ENCODE measurements around the gene MYH10.

DNA sequence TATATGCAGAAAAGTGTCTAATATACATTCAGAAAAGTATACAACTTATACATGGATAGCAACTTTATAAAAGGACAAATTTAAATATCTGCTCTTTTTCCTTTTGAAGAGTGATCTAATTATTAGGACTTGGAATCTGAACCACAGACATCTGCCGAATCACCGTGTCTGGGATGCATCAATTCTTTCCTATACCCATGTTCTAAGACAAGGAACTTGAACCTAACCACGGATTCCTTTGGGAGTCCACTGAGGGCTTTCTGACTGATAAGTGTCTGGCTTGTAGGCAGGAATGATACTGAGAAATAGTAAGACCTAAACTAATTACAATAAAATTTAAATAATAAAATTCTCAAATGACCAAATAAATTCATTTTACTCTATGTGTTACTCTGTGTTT, 140.7 kb downstream of the MYH10 start:
- TF ChIP-seq, protein P1, sequence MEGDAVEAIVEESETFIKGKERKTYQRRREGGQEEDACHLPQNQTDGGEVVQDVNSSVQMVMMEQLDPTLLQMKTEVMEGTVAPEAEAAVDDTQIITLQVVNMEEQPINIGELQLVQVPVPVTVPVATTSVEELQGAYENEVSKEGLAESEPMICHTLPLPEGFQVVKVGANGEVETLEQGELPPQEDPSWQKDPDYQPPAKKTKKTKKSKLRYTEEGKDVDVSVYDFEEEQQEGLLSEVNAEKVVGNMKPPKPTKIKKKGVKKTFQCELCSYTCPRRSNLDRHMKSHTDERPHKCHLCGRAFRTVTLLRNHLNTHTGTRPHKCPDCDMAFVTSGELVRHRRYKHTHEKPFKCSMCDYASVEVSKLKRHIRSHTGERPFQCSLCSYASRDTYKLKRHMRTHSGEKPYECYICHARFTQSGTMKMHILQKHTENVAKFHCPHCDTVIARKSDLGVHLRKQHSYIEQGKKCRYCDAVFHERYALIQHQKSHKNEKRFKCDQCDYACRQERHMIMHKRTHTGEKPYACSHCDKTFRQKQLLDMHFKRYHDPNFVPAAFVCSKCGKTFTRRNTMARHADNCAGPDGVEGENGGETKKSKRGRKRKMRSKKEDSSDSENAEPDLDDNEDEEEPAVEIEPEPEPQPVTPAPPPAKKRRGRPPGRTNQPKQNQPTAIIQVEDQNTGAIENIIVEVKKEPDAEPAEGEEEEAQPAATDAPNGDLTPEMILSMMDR (IDR thresholded peaks at IDR 0.05): no peak
- no peak for TF ChIP-seq POLR2A (IDR thresholded peaks at IDR 0.05)

Data from body of pancreas (tissue), 4 donors.